Measurements from ENCODE around the gene THRB. TPM values are rescaled to one million over a fixed set of nuclear protein-coding genes. Genes with fewer than 3 reads are reported as not detected.

Gene THRB
- total and polyA plus RNA-seq, 8 donors = 3.6 to 47.3 (median 14.5) TPM

DNA sequence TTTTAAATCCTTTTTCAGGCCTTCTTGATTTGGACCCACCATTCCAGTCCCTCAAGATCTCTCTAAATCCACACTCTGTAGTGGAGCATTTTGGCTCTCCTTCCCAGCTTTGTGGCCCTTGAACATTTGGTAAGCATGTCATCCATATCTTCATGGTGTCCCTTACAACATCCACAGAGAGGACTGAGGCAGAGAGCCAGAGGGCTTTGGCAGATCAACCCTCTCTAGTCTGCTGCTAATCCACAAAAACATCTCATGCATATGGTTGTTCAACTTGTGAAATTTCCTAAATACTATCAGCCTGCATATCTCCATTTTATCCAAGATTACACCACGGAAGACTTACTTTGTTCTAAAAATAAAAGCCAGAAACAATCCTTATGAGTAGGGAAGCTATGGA is 23.2 kb downstream of the THRB start:
- Histone ChIP-seq H3K27me3 (no peaks in the 10 kb centered on the region), H3K4me1 (peaks cover 0 to 13% (median 4%) of the 10 kb centered on the region in 4 donors), H3K9me3 (no peaks in the 10 kb centered on the region), H3K4me3 (no peak overlapping the region), H3K27ac (no peak overlapping the region), H3K36me3 (no peaks in the 10 kb centered on the region)
- no peak for DNase-seq
- no peak for TF ChIP-seq POLR2A (IDR thresholded peaks at IDR 0.05)
- 57 to 68% (median 58%) methylated on average over 1 of the region's 1 CpG for WGBS, 5 donors
- intact Hi-C loops (cut with DNase I; ENCODE audit: low total_unique reads) = no loop called here

- Histone ChIP-seq H3K9me3 (no peaks in the 10 kb centered on the region), H3K27me3 (no peaks in the 10 kb centered on the region), H3K27ac (no peak overlapping the region), H3K36me3 (no peaks in the 10 kb centered on the region), H3K4me1 (peaks cover 0 to 3% (median 0%) of the 10 kb centered on the region in 4 donors), H3K4me3 (no peak overlapping the region)
- 88 to 92% (median 90%) methylated on average over 4 of the region's 4 CpGs for WGBS, 5 donors
- TF ChIP-seq POLR2AphosphoS5 (IDR thresholded peaks at IDR 0.05) = no peak
- TF ChIP-seq CTCF (IDR thresholded peaks at IDR 0.05) = no peak
- TF ChIP-seq POLR2A (IDR thresholded peaks at IDR 0.05) = no peak
- TF ChIP-seq EP300 (IDR thresholded peaks at IDR 0.05) = no peak
- intact Hi-C loops (cut with DNase I; ENCODE audit: low total_unique reads) = no loop called here
- DNase-seq = no peak
Measured at GRCh38 chr3:24470277-24470676, 24.4 kb downstream of the THRB start.

DNA sequence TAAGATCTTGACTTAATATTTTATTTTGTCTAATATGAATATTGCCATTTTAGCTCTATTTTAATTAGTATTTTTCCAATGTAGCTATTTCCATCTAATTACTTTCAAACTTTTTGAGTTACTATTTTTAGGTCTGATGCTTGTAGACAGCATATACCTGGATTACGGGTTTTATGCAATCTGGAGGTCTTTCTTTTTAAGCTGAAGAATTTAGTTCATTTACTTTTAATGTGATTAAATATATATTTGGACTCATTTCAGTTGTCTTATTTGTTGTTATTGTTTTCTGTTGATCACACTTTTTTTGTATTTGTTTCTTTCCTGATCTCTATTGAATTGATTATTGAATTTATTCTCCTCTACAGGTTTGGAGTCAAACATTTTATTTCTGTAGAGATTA is 30.3 kb downstream of the THRB start:
- DNase-seq = no peak
- no peak for TF ChIP-seq CTCF (IDR thresholded peaks at IDR 0.05)
- no peak for TF ChIP-seq POLR2A (IDR thresholded peaks at IDR 0.05)
- no peak for TF ChIP-seq EP300 (IDR thresholded peaks at IDR 0.05)
- no peak for TF ChIP-seq POLR2AphosphoS5 (IDR thresholded peaks at IDR 0.05)
- Histone ChIP-seq H3K9me3 (no peaks in the 10 kb centered on the region), H3K4me1 (peaks cover 0 to 19% (median 9%) of the 10 kb centered on the region in 4 donors), H3K36me3 (no peaks in the 10 kb centered on the region), H3K27ac (no peak overlapping the region), H3K4me3 (no peak overlapping the region), H3K27me3 (no peaks in the 10 kb centered on the region)
- 92 to 97% (median 95%) methylated on average over 1 of the region's 1 CpG for WGBS, 5 donors
- intact Hi-C loops (cut with DNase I; ENCODE audit: low total_unique reads) = no loop called here

- TF ChIP-seq CTCF (IDR thresholded peaks at IDR 0.05) (no peak), POLR2A (IDR thresholded peaks at IDR 0.05) (no peak), EP300 (IDR thresholded peaks at IDR 0.05) (no peak), POLR2AphosphoS5 (IDR thresholded peaks at IDR 0.05) (no peak)
- H3K4me3 ChIP-seq = no peak overlapping the region
- H3K36me3 ChIP-seq = no peaks in the 10 kb centered on the region
- no peak overlapping the region for H3K27ac ChIP-seq
- DNase-seq = no peak
- H3K9me3 ChIP-seq = no peaks in the 10 kb centered on the region
- H3K27me3 ChIP-seq = no peaks in the 10 kb centered on the region
- intact Hi-C loops (cut with DNase I; ENCODE audit: low total_unique reads) = no loop called here
- H3K4me1 ChIP-seq = peaks cover 0 to 19% (median 9%) of the 10 kb centered on the region in 4 donors
- WGBS, 5 donors = 50 to 76% (median 63%) methylated on average over 1 of the region's 1 CpG
Measured at GRCh38 chr3:24462737-24463136, 31.9 kb downstream of the THRB start.

- WGBS, 5 donors = 79 to 94% (median 90%) methylated on average over 2 of the region's 2 CpGs
- H3K4me1 ChIP-seq = peaks cover 0 to 19% (median 9%) of the 10 kb centered on the region in 4 donors
- no peak overlapping the region for H3K27ac ChIP-seq
- H3K4me3 ChIP-seq = no peak overlapping the region
- no peak for TF ChIP-seq EP300 (IDR thresholded peaks at IDR 0.05)
- TF ChIP-seq POLR2AphosphoS5 (IDR thresholded peaks at IDR 0.05) = no peak
- TF ChIP-seq POLR2A (IDR thresholded peaks at IDR 0.05) = no peak
- TF ChIP-seq CTCF (IDR thresholded peaks at IDR 0.05) = no peak
- no peaks in the 10 kb centered on the region for H3K36me3 ChIP-seq
- DNase-seq = no peak
- intact Hi-C loops (cut with DNase I; ENCODE audit: low total_unique reads) = no loop called here
- H3K27me3 ChIP-seq = no peaks in the 10 kb centered on the region
- H3K9me3 ChIP-seq = no peaks in the 10 kb centered on the region
Measured at GRCh38 chr3:24460974-24461373, 33.7 kb downstream of the THRB start.
